Measurements from ENCODE around the gene HPX. TPM values are rescaled to one million over a fixed set of nuclear protein-coding genes. Genes with fewer than 3 reads are reported as not detected.

Gene HPX
- total RNA-seq, 3 donors from 2014 or later = 2.0 to 7.0 (median 2.3) TPM

DNA sequence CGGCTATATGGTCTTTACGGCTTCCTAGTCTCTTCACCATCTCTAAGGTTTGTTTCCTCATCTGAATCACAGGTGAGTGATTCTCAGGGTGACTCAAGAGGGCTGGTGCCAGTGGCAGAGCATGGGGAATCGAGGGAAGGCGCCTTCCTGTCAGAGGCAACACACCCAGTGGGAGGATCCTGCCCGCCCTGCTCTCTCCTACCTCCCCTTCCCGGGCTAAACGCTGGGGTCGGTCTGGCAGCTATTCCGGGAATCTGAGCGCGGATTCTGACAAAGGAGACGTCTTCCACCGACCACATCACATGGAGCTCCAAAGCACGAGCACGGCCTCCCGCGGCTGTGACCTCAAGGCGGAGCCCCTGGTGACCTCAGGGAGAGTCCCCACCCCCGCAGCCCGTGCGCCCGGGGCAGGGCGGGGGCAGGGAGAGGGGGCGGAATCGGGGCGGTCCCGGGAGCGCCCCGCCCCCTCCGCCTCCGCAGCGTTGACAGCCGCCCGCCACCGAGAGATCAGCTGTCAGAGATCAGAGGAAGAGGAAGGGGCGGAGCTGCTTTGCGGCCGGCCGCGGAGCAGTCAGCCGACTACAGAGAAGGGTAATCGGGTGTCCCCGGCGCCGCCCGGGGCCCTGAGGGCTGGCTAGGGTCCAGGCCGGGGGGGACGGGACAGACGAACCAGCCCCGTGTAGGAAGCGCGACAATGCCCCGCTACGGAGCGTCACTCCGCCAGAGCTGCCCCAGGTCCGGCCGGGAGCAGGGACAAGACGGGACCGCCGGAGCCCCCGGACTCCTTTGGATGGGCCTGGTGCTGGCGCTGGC lies 50.7 kb downstream of the HPX start, which contains the start of gene SMPD1:
Gene SMPD1 (plus strand): TSS at position 570 of the 813 bp plus-strand sequence. CDS start 125 bp downstream, at position 695.
- no peaks in the 10 kb centered on the region for H3K36me3 ChIP-seq (ENCODE audit: low read depth)
- no peaks in the 10 kb centered on the region for H3K9me3 ChIP-seq
- intact Hi-C loops (cut with DNase I, micrococcal nuclease) = no loop called here
- DNase-seq (peak; percentile 95 to 98 (median 96)), ATAC-seq (peak; percentile 96)
- H3K4me1 ChIP-seq (ENCODE audit: low read depth) = peaks cover 17% of the 10 kb centered on the region
- peak within 1 kb of the TSS; percentile 45 for H3K4me3 ChIP-seq
- TF ChIP-seq, protein P1, sequence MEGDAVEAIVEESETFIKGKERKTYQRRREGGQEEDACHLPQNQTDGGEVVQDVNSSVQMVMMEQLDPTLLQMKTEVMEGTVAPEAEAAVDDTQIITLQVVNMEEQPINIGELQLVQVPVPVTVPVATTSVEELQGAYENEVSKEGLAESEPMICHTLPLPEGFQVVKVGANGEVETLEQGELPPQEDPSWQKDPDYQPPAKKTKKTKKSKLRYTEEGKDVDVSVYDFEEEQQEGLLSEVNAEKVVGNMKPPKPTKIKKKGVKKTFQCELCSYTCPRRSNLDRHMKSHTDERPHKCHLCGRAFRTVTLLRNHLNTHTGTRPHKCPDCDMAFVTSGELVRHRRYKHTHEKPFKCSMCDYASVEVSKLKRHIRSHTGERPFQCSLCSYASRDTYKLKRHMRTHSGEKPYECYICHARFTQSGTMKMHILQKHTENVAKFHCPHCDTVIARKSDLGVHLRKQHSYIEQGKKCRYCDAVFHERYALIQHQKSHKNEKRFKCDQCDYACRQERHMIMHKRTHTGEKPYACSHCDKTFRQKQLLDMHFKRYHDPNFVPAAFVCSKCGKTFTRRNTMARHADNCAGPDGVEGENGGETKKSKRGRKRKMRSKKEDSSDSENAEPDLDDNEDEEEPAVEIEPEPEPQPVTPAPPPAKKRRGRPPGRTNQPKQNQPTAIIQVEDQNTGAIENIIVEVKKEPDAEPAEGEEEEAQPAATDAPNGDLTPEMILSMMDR (IDR thresholded peaks at IDR 0.05) = no peak

DNA sequence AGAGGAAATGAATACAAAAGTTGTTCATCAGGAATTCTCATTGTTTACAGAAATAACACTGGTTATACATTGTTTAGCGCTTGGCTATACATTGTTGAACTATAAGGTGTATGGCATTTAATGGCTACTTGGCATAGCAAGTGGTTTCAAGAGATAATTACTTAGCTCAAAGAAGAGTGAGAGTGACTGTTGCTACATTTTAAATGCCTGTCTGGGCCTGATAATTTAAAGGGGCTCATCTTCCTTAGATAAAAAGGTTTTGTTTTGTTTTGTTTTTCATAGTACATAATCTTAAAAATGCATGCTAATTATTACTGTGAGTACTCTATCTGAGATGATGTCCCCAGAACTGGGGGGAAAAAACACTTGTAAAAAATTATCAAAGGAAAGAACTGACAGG lies 52.0 kb downstream of the HPX start:
- no peaks in the 10 kb centered on the region for H3K36me3 ChIP-seq (ENCODE audit: low read depth)
- H3K9me3 ChIP-seq = no peaks in the 10 kb centered on the region
- H3K4me1 ChIP-seq (ENCODE audit: low read depth) = peaks cover 17% of the 10 kb centered on the region
- ATAC-seq = no peak
- intact Hi-C loops (cut with DNase I, micrococcal nuclease) = no loop called here
- no peak for DNase-seq
- TF ChIP-seq, protein P1 (IDR thresholded peaks at IDR 0.05) = no peak
- H3K4me3 ChIP-seq = no peak overlapping the region

DNA sequence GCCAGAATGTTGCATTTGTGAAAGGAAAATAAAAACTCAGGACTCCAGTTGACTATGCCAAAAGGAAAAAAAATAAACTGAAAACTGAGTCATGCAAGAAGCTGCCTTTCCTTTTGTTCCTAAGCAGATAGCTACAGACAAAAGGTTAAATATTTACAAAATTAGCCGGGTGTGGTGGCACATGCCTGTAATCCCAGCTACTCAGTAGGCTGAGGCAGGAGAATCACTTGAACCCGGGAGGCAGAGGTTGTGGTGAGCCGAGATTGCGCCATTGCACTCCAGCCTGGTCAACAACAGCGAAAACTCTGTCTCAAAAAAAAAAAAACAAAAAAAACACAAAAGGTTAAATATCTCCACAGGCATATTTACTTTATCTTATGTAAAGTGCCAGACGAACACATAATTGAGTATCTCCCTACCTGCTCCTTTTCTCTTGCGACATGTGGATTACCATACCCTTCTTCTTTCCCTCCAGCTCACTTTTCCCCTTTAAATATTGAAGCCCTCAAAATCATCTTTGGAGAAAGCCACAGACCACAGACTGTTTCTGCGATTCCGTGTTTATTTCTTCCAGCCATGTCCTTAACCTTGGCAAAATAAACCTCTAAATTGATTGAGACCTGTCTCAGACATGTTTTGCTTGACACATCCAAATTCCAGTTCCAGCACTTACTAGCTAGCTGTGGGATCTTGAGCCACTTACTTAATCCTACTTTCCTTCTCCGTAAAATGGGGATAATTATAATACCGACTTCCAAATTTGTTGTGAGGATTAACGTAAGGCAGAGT lies 52.8 kb downstream of the HPX start:
- peak; percentile 18 for ATAC-seq
- TF ChIP-seq, protein P1 (IDR thresholded peaks at IDR 0.05) = no peak
- H3K4me1 ChIP-seq (ENCODE audit: low read depth) = peaks cover 17% of the 10 kb centered on the region
- H3K36me3 ChIP-seq (ENCODE audit: low read depth) = no peaks in the 10 kb centered on the region
- no peaks in the 10 kb centered on the region for H3K9me3 ChIP-seq
- H3K4me3 ChIP-seq = no peak overlapping the region
- intact Hi-C loops (cut with DNase I, micrococcal nuclease) = no loop called here
- peak in 1 of 3 donors; percentile 38 for DNase-seq

DNA sequence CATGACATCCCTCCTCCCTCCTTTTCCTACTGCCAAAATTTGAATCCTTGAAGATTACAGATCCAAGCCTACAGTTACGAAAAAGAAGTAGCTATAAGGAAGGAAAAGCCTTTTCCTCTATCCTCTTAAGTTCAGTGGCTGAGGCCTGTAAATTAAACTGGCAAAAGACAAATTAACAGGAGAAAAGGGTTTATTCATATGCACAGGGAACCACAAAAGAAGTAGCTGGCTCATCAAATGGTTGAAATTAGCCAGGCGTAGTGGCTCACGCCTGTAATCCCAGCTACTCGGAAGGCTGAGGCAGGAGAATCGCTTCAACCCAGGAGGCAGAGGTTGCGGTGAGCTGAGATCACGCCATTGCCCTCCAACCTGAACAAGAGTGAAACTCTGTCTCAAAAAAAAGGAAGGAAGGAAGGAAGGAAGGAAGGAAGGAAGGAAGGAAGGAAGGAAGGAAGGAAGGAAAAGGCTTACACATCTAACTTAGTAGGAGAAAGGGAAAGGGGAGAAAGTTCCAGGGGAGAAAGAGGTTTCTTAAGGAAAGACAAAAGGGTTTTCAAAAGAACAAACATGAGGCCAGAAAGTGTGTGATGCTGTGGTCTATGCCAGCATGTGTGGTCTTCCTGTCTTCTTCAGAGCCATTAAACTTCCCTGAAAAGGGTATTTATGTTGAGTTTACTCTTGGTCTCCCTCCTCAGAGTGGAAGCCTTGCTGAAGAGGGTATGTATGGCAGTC lies 55.6 kb downstream of the HPX start:
- no peaks in the 10 kb centered on the region for H3K36me3 ChIP-seq (ENCODE audit: low read depth)

More for the DNA sequence above, 55.6 kb downstream of the HPX start:
- H3K4me3 ChIP-seq = no peak overlapping the region
- TF ChIP-seq, protein P1 (IDR thresholded peaks at IDR 0.05) = no peak
- DNase-seq (no peak), ATAC-seq (no peak)
- peaks cover 5% of the 10 kb centered on the region for H3K4me1 ChIP-seq (ENCODE audit: low read depth)
- no peaks in the 10 kb centered on the region for H3K9me3 ChIP-seq
- intact Hi-C loops (cut with DNase I, micrococcal nuclease) = no loop called here

Other genes with a start within 250 kb of the HPX start
- not detected for gene OR52W1, start 241.8 kb downstream of the HPX start, total RNA-seq
- gene C11orf42, start 235.4 kb downstream of the HPX start, total RNA-seq = not detected
- 100 to 1,000 TPM in 1 of 3 donors, 10 to 100 TPM in 2; 78.0 to 195 (median 92.1) TPM for gene FHIP1B, start 206.4 kb downstream of the HPX start, total RNA-seq
- under 1 TPM in 2 of 3 donors, not detected in 1; 0.20 to 0.22 TPM for gene CNGA4, start 201.9 kb downstream of the HPX start, total RNA-seq
- gene CCKBR, start 181.1 kb downstream of the HPX start, total RNA-seq = under 1 TPM in 1 of 3 donors, not detected in 2; 0.60 TPM
- gene CAVIN3, start 120.5 kb downstream of the HPX start, total RNA-seq = 10 to 100 TPM in 2 of 3 donors, 1 to 10 TPM in 1; 4.6 to 21.3 (median 20.7) TPM
- 10 to 100 TPM; 45.3 to 86.6 (median 62.0) TPM for gene SMPD1, start 50.5 kb downstream of the HPX start, total RNA-seq
- 10 to 100 TPM in 1 of 3 donors, 1 to 10 TPM in 2; 5.2 to 64.7 (median 8.3) TPM for gene APBB1, start 21.9 kb downstream of the HPX start, total RNA-seq
- gene TRIM3, start 33.0 kb upstream of the HPX start, total RNA-seq = 10 to 100 TPM; 28.0 to 57.8 (median 48.4) TPM
- 10 to 100 TPM; 52.7 to 85.0 (median 76.6) TPM for gene ARFIP2, start 40.3 kb upstream of the HPX start, total RNA-seq
- 10 to 100 TPM; 36.9 to 42.4 (median 41.0) TPM for gene TIMM10B, start 40.5 kb upstream of the HPX start, total RNA-seq
- 10 to 100 TPM; 12.9 to 17.7 (median 15.5) TPM for gene DNHD1, start 56.3 kb upstream of the HPX start, total RNA-seq
- 10 to 100 TPM; 20.5 to 33.7 (median 20.7) TPM for gene RRP8, start 162.6 kb upstream of the HPX start, total RNA-seq
- 100 to 1,000 TPM; 113 to 323 (median 115) TPM for gene ILK, start 162.8 kb upstream of the HPX start, total RNA-seq
- gene TAF10, start 171.2 kb upstream of the HPX start, total RNA-seq = 100 to 1,000 TPM in 2 of 3 donors, 10 to 100 TPM in 1; 84.0 to 135 (median 115) TPM
- gene TPP1, start 178.4 kb upstream of the HPX start, total RNA-seq = 100 to 1,000 TPM in 1 of 3 donors, 10 to 100 TPM in 2; 86.4 to 116 (median 93.8) TPM
- 10 to 100 TPM in 1 of 3 donors, 1 to 10 TPM in 2; 3.5 to 38.8 (median 6.0) TPM for gene DCHS1, start 214.8 kb upstream of the HPX start, total RNA-seq
- 10 to 100 TPM; 21.2 to 29.7 (median 29.6) TPM for gene MRPL17, start 242.4 kb upstream of the HPX start, total RNA-seq

Data from mucosa of descending colon (tissue), 3 donors.